ENCODE results near the gene OR12D1. TPM values are rescaled to one million over a fixed set of nuclear protein-coding genes. Genes with fewer than 3 reads are reported as not detected.

OR12D1 gene
- total RNA-seq, 6 experiments from 2014 or later, result not detected

DNA sequence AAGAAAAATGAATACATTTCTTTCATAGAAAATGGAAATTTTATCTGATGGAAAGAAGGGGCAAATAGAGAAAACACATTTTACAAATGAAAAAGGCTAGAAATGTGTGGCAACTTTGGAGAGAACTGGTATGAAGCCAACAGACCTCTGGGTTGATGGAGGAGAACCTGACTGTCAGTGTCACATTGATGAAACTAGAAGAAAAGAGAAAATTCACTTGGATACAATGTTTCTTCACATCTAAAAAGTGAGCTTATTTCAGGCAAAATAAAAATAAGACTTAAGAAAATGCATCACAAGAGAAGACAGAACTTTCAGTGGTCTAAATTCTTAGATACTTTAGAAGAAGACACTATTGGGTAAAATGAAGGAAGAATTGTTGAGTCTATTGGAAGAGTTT, 19.4 kb upstream of the OR12D1 start, which contains the start of gene OR12D2:
Gene OR12D2, plus strand, starts transcription at position 301 of the 400 bp plus-strand sequence. CDS start 1,069 bp downstream, outside the sequence.
- Mint-ChIP-seq H3K27ac (no peak within 1 kb of the TSS), H3K36me3 (ENCODE audit: low read depth) (peaks cover 5% of the 10 kb centered on the region; the same call in 1 of the 2 replicates), H3K4me3 (no peak within 1 kb of the TSS), H3K4me1 (ENCODE audit: low read depth) (no peaks in the 10 kb centered on the region), H3K9me3 (peaks cover 58% of the 10 kb centered on the region), H3K27me3 (ENCODE audit: insufficient read depth) (no peaks in the 10 kb centered on the region)
- no peak for TF ChIP-seq CTCF (IDR thresholded peaks at IDR 0.05)
- DNase-seq, result no peak

- H3K4me1 Mint-ChIP-seq (ENCODE audit: low read depth), result no peaks in the 10 kb centered on the region
- H3K36me3 Mint-ChIP-seq (ENCODE audit: low read depth), result peaks cover 5% of the 10 kb centered on the region; the same call in 1 of the 2 replicates
- H3K27me3 Mint-ChIP-seq (ENCODE audit: insufficient read depth), result no peaks in the 10 kb centered on the region
- no peak overlapping the region for H3K4me3 Mint-ChIP-seq
- H3K9me3 Mint-ChIP-seq, result peaks cover 58% of the 10 kb centered on the region
- no peak for TF ChIP-seq CTCF (IDR thresholded peaks at IDR 0.05)
- H3K27ac Mint-ChIP-seq, result no peak overlapping the region
- DNase-seq, result no peak
Measured at GRCh38 chr6:29399525-29399924, 15.2 kb upstream of the OR12D1 start.

GRCh38 chr6:29403801-29404200, 10.9 kb upstream of the OR12D1 start:
- H3K27me3 Mint-ChIP-seq (ENCODE audit: insufficient read depth), result no peaks in the 10 kb centered on the region
- H3K4me1 Mint-ChIP-seq (ENCODE audit: low read depth), result no peaks in the 10 kb centered on the region
- H3K9me3 Mint-ChIP-seq, result peaks cover 34% of the 10 kb centered on the region
- DNase-seq, result no peak
- no peak overlapping the region for H3K27ac Mint-ChIP-seq
- H3K4me3 Mint-ChIP-seq, result no peak overlapping the region
- no peak for TF ChIP-seq CTCF (IDR thresholded peaks at IDR 0.05)
- H3K36me3 Mint-ChIP-seq (ENCODE audit: low read depth), result peaks cover 2% of the 10 kb centered on the region; the same call in 1 of the 2 replicates

DNA sequence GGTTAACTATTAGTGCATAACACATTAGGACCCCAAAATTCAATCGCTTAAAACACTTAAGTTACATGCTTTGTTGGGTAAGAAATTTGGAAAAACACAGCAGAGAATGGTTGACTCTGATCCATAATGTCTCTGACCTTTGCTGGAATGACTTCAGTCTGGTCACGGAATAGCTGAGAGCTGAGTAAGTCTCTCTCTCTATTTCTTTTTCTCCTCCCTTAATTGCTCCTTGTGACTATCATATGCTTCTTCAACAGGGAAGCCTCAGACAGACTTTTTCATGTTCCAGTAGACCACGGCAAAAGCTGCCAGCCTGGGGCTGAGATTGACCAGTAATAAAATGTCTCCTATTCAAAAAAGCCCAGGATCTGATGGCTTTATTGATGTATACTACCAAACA, 4.8 kb downstream of the OR12D1 start:
- Mint-ChIP-seq H3K4me1 (ENCODE audit: low read depth) (no peaks in the 10 kb centered on the region), H3K27me3 (ENCODE audit: insufficient read depth) (no peaks in the 10 kb centered on the region; the same call in 1 of the 2 replicates), H3K4me3 (no peak overlapping the region), H3K27ac (no peak overlapping the region), H3K36me3 (ENCODE audit: low read depth) (no peaks in the 10 kb centered on the region), H3K9me3 (peaks cover 33% of the 10 kb centered on the region)
- no peak for DNase-seq
- no peak for TF ChIP-seq CTCF (IDR thresholded peaks at IDR 0.05)

GRCh38 chr6:29424168-29424567, 9.4 kb downstream of the OR12D1 start:
- Mint-ChIP-seq H3K4me1 (ENCODE audit: low read depth) (no peaks in the 10 kb centered on the region), H3K27me3 (ENCODE audit: insufficient read depth) (no peaks in the 10 kb centered on the region; the same call in none of the 2 replicates), H3K27ac (no peak overlapping the region), H3K9me3 (peaks cover 43% of the 10 kb centered on the region), H3K36me3 (ENCODE audit: low read depth) (no peaks in the 10 kb centered on the region), H3K4me3 (no peak overlapping the region)
- no peak for TF ChIP-seq CTCF (IDR thresholded peaks at IDR 0.05)
- DNase-seq, result no peak

GRCh38 chr6:29424575-29424974, 9.8 kb downstream of the OR12D1 start:
- Mint-ChIP-seq H3K27me3 (ENCODE audit: insufficient read depth) (no peaks in the 10 kb centered on the region; the same call in none of the 2 replicates), H3K9me3 (peaks cover 43% of the 10 kb centered on the region), H3K27ac (no peak overlapping the region), H3K4me3 (no peak overlapping the region), H3K36me3 (ENCODE audit: low read depth) (no peaks in the 10 kb centered on the region), H3K4me1 (ENCODE audit: low read depth) (no peaks in the 10 kb centered on the region)
- TF ChIP-seq CTCF (IDR thresholded peaks at IDR 0.05), result no peak
- no peak for DNase-seq

Measured in HFFc6 (cell line).